Peyer's patch (tissue), 4 donors: Measurements from ENCODE around the gene SKAP1.
A peak's percentile ranks its signal among the peaks of the same experiment; 100 is the strongest.

ENCODE experiments used
- CTCF ChIP-seq, 6 experiments: fragments of 450-650 bp in 4 of 6; fragments of 200-600 bp in 2 of 6; sonication (generic) in 1 of 6; IDR thresholded peaks; one replicate each; pipeline ENCODE4 v1.5.1; 2017 to 2019; ENCODE audit warnings: antibody characterized with exemption in 6 of 6, mild to moderate bottlenecking in 3 of 6, moderate library complexity in 1 of 6
- POLR2A ChIP-seq, 2 donors: fragments of 450-650 bp; IDR thresholded peaks; one replicate each; pipeline ENCODE4 v1.5.1; 2017; ENCODE audit warnings: antibody characterized with exemption in 2 of 2, mild to moderate bottlenecking in 2 of 2, moderate library complexity in 2 of 2

GRCh38 chr17:48181653-48182052 lies 248.4 kb downstream of the SKAP1 start:
- TF ChIP-seq CTCF (IDR thresholded peaks at IDR 0.05) (peak in 3 of 6 experiments; percentile 49 to 61 (median 53)), POLR2A (IDR thresholded peaks at IDR 0.05) (no peak)
